Skeletal muscle tissue (tissue), 4 donors: ENCODE measurements around the gene PAQR5. TPM values are rescaled to one million over a fixed set of nuclear protein-coding genes. Genes with fewer than 3 reads are reported as not detected.
"Not testable (repeated sequence)": the region's sequence is repeated elsewhere in the genome, so short reads cannot be mapped to it uniquely, and the experiment has no call there.

Experiments used
- H3K27ac ChIP-seq: one replicate; pipeline ENCODE4 v1.7.0; 2013; ENCODE audit warnings: mild to moderate bottlenecking, low read depth, low read length, inconsistent platforms
- H3K27me3 ChIP-seq, 3 donors: one replicate each; pipeline ENCODE4 v1.7.0; 2013; ENCODE audit warnings: low read length in 3 of 3; ENCODE audit not compliant: control insufficient read depth in 3 of 3, insufficient read depth in 3 of 3
- H3K36me3 ChIP-seq, 3 donors: one replicate each; pipeline ENCODE4 v1.7.0; 2013; ENCODE audit warnings: low read length in 3 of 3; ENCODE audit not compliant: control insufficient read depth in 3 of 3, insufficient read depth in 3 of 3
- H3K4me1 ChIP-seq, 3 donors: one replicate each; pipeline ENCODE4 v1.7.0; 2013; ENCODE audit warnings: low read length in 3 of 3, mild to moderate bottlenecking in 3 of 3; ENCODE audit not compliant: control insufficient read depth in 3 of 3, insufficient read depth in 3 of 3
- H3K4me3 ChIP-seq, 3 donors: one replicate each; pipeline ENCODE4 v1.7.0; 2013; ENCODE audit warnings: low read length in 3 of 3
- H3K9ac ChIP-seq, 3 donors: one replicate each; pipeline ENCODE4 v1.7.0; 2013; ENCODE audit warnings: low read length in 3 of 3, mild to moderate bottlenecking in 3 of 3, moderate library complexity in 2 of 3, low read depth in 1 of 3
- H3K9me3 ChIP-seq, 3 donors: one replicate each; pipeline ENCODE4 v1.7.0; 2013; ENCODE audit warnings: low read length in 3 of 3; ENCODE audit not compliant: control insufficient read depth in 3 of 3
- total RNA-seq: library from RNA; depleted of rRNA; stranded (reverse); fragments of >200 nt; gene quantifications from one replicate; pipeline ENCODE4 v1.2.3, GENCODE V29; 2014
- donor health status: Osteomylitis.

The PAQR5 gene
- total RNA-seq, 1 donor from 2014 or later = under 0.01 TPM

- H3K27me3 ChIP-seq = no peaks in the 10 kb centered on the region
- no peaks in the 10 kb centered on the region for H3K4me1 ChIP-seq
- H3K9ac ChIP-seq = no peak overlapping the region
- H3K9me3 ChIP-seq = no peaks in the 10 kb centered on the region
- H3K27ac ChIP-seq = no peak overlapping the region
- H3K36me3 ChIP-seq = no peaks in the 10 kb centered on the region
- H3K4me3 ChIP-seq = no peak overlapping the region
Measured at GRCh38 chr15:69433831-69434230, 135.1 kb downstream of the PAQR5 start.

- H3K4me3 ChIP-seq = no peak overlapping the region
- no peak overlapping the region for H3K27ac ChIP-seq
- H3K4me1 ChIP-seq = no peaks in the 10 kb centered on the region
- no peaks in the 10 kb centered on the region for H3K27me3 ChIP-seq
- no peak overlapping the region for H3K9ac ChIP-seq
- no peaks in the 10 kb centered on the region for H3K9me3 ChIP-seq
- no peaks in the 10 kb centered on the region for H3K36me3 ChIP-seq
Measured at GRCh38 chr15:69434238-69434637, 135.5 kb downstream of the PAQR5 start.

GRCh38 chr15:69434679-69435078 is 136.0 kb downstream of the PAQR5 start:
- no peaks in the 10 kb centered on the region for H3K4me1 ChIP-seq
- no peak overlapping the region for H3K4me3 ChIP-seq
- no peaks in the 10 kb centered on the region for H3K27me3 ChIP-seq
- H3K27ac ChIP-seq = no peak overlapping the region
- no peaks in the 10 kb centered on the region for H3K9me3 ChIP-seq
- no peaks in the 10 kb centered on the region for H3K36me3 ChIP-seq
- H3K9ac ChIP-seq = no peak overlapping the region

GRCh38 chr15:69435985-69436384 is 137.3 kb downstream of the PAQR5 start:
- H3K27me3 ChIP-seq = no peaks in the 10 kb centered on the region
- H3K27ac ChIP-seq = no peak overlapping the region
- H3K36me3 ChIP-seq = no peaks in the 10 kb centered on the region
- H3K4me1 ChIP-seq = no peaks in the 10 kb centered on the region
- no peaks in the 10 kb centered on the region for H3K9me3 ChIP-seq
- H3K4me3 ChIP-seq = no peak overlapping the region
- H3K9ac ChIP-seq = no peak overlapping the region

GRCh38 chr15:69436951-69437350 is 138.2 kb downstream of the PAQR5 start:
- no peak overlapping the region for H3K27ac ChIP-seq
- no peak overlapping the region for H3K4me3 ChIP-seq
- no peaks in the 10 kb centered on the region for H3K27me3 ChIP-seq
- no peaks in the 10 kb centered on the region for H3K36me3 ChIP-seq
- H3K9ac ChIP-seq = no peak overlapping the region
- H3K9me3 ChIP-seq = no peaks in the 10 kb centered on the region
- H3K4me1 ChIP-seq = no peaks in the 10 kb centered on the region

- H3K4me1 ChIP-seq = no peaks in the 10 kb centered on the region
- H3K27ac ChIP-seq = no peak overlapping the region
- H3K4me3 ChIP-seq = no peak overlapping the region
- H3K36me3 ChIP-seq = no peaks in the 10 kb centered on the region
- H3K9ac ChIP-seq = no peak overlapping the region
- H3K27me3 ChIP-seq = no peaks in the 10 kb centered on the region
- H3K9me3 ChIP-seq = no peaks in the 10 kb centered on the region
Measured at GRCh38 chr15:69439623-69440022, 140.9 kb downstream of the PAQR5 start.

GRCh38 chr15:69443032-69443611 is 144.4 kb downstream of the PAQR5 start:
- no peak overlapping the region for H3K27ac ChIP-seq
- H3K36me3 ChIP-seq = no peaks in the 10 kb centered on the region
- H3K27me3 ChIP-seq = no peaks in the 10 kb centered on the region
- H3K9ac ChIP-seq = no peak overlapping the region
- no peaks in the 10 kb centered on the region for H3K9me3 ChIP-seq
- no peak overlapping the region for H3K4me3 ChIP-seq
- H3K4me1 ChIP-seq = no peaks in the 10 kb centered on the region

GRCh38 chr15:69444686-69445085 is 146.0 kb downstream of the PAQR5 start:
- Histone ChIP-seq H3K4me1 (no peaks in the 10 kb centered on the region), H3K27me3 (no peaks in the 10 kb centered on the region), H3K4me3 (no peak overlapping the region), H3K27ac (no peak overlapping the region), H3K9ac (no peak overlapping the region), H3K9me3 (no peaks in the 10 kb centered on the region), H3K36me3 (no peaks in the 10 kb centered on the region)

GRCh38 chr15:69446953-69447352 is 148.2 kb downstream of the PAQR5 start:
- Histone ChIP-seq H3K4me3 (no peak overlapping the region), H3K27me3 (no peaks in the 10 kb centered on the region), H3K36me3 (no peaks in the 10 kb centered on the region), H3K27ac (no peak overlapping the region), H3K9ac (no peak overlapping the region), H3K9me3 (no peaks in the 10 kb centered on the region), H3K4me1 (peaks cover 0 to 2% (median 1%) of the 10 kb centered on the region in 3 donors)

GRCh38 chr15:69450221-69450620 is 151.5 kb downstream of the PAQR5 start:
- not testable (repeated sequence) for H3K9me3 ChIP-seq, H3K9ac ChIP-seq, H3K27me3 ChIP-seq, H3K27ac ChIP-seq, H3K36me3 ChIP-seq, H3K4me3 ChIP-seq
- H3K4me1 ChIP-seq = peaks cover 13 to 25% (median 16%) of the 10 kb centered on the region in 3 donors
